AG09309 (cell line): ENCODE results near the gene SMIM1.

Experiments used
- DNase-seq: peaks from one replicate; pipeline ENCODE4 v3.0.0-alpha.2; 2010; ENCODE audit warnings: low read depth
- H3K4me3 ChIP-seq: 2 replicates; pipeline ENCODE4 v1.5.1; 2011; ENCODE audit warnings: mild to moderate bottlenecking, low read depth, low read length, moderate library complexity; ENCODE audit not compliant: control insufficient read depth
- CTCF ChIP-seq: IDR thresholded peaks from 2 replicates; pipeline ENCODE4 v1.5.1; 2011; ENCODE audit warnings: mild to moderate bottlenecking, low read depth, low read length, inconsistent platforms; ENCODE audit not compliant: insufficient read depth, control insufficient read depth; ENCODE audit errors: missing control alignments

Gene SMIM1

GRCh38 chr1:3753656-3754454 lies 18.7 kb upstream of the SMIM1 start:
- no peak for TF ChIP-seq CTCF

GRCh38 chr1:3756394-3756793 lies 16.2 kb upstream of the SMIM1 start:
- H3K4me3 ChIP-seq = no peak overlapping the region
- no peak for TF ChIP-seq CTCF
- DNase-seq = no peak

More at GRCh38 chr1:3753656-3754454, 18.7 kb upstream of the SMIM1 start:
- DNase-seq = no peak
- no peak overlapping the region for H3K4me3 ChIP-seq

- DNase-seq = no peak
- no peak for TF ChIP-seq CTCF
- no peak overlapping the region for H3K4me3 ChIP-seq
These were observed 13.4 kb upstream of the SMIM1 start for GRCh38 chr1:3759164-3759563.

GRCh38 chr1:3759796-3760195 lies 12.8 kb upstream of the SMIM1 start:
- no peak overlapping the region for H3K4me3 ChIP-seq
- DNase-seq = no peak
- no peak for TF ChIP-seq CTCF

- H3K4me3 ChIP-seq = no peak overlapping the region
- TF ChIP-seq CTCF = no peak
- DNase-seq = no peak
These were observed 11.1 kb upstream of the SMIM1 start for GRCh38 chr1:3761296-3762010.

- DNase-seq = no peak
- H3K4me3 ChIP-seq = no peak overlapping the region
- no peak for TF ChIP-seq CTCF
These were observed 10.2 kb upstream of the SMIM1 start for GRCh38 chr1:3762151-3762872.
